Type B pancreatic cell (in vitro differentiated cells): Measurements from ENCODE around the gene RNF222. TPM values are rescaled to one million over a fixed set of nuclear protein-coding genes. Genes with fewer than 3 reads are reported as not detected.

Experiments used
- DNase-seq: peaks from one replicate; pipeline ENCODE4 v3.0.0; 2021; ENCODE audit warnings: mixed read lengths; ENCODE audit not compliant: unreplicated experiment; ENCODE audit errors: extremely low spot score
- H3K27ac Mint-ChIP-seq: 2 replicates; pipeline ENCODE4 v1.8.0; 2021; ENCODE audit warnings: mild to moderate bottlenecking, mixed read lengths
- H3K27me3 Mint-ChIP-seq: 2 replicates; pipeline ENCODE4 v1.8.0; 2021; ENCODE audit warnings: mixed read lengths
- H3K36me3 Mint-ChIP-seq: 2 replicates; pipeline ENCODE4 v1.8.0; 2021; ENCODE audit warnings: mixed read lengths
- H3K4me1 Mint-ChIP-seq: one replicate; pipeline ENCODE4 v1.8.0; 2021; ENCODE audit warnings: mixed read lengths; ENCODE audit not compliant: unreplicated experiment
- H3K4me3 Mint-ChIP-seq: 2 replicates; pipeline ENCODE4 v1.8.0; 2021; ENCODE audit warnings: mild to moderate bottlenecking, mixed read lengths
- H3K9me3 Mint-ChIP-seq: 2 replicates; pipeline ENCODE4 v1.8.0; 2021; ENCODE audit warnings: mixed read lengths
- total RNA-seq: library from RNA; stranded (reverse); gene quantifications from 2 replicates; pipeline ENCODE4 v1.2.1, GENCODE V29; 2021; ENCODE audit warnings: low replicate concordance
- TF ChIP-seq, protein P1 (sequence below): fragments of 200-600 bp; sonication (generic); conservative IDR thresholded peaks from 2 replicates; pipeline ENCODE4 v1.5.0; 2021; ENCODE audit warnings: antibody characterized with exemption, mild to moderate bottlenecking

Gene RNF222
- total RNA-seq, 1 donor from 2014 or later, result 0.24 TPM

GRCh38 chr17:8372422-8372821, 25.2 kb downstream of the RNF222 start:
- H3K27ac Mint-ChIP-seq, result peak overlapping the region; percentile 41
- H3K4me1 Mint-ChIP-seq, result peaks cover 12% of the 10 kb centered on the region
- no peak for DNase-seq
- TF ChIP-seq, protein P1, sequence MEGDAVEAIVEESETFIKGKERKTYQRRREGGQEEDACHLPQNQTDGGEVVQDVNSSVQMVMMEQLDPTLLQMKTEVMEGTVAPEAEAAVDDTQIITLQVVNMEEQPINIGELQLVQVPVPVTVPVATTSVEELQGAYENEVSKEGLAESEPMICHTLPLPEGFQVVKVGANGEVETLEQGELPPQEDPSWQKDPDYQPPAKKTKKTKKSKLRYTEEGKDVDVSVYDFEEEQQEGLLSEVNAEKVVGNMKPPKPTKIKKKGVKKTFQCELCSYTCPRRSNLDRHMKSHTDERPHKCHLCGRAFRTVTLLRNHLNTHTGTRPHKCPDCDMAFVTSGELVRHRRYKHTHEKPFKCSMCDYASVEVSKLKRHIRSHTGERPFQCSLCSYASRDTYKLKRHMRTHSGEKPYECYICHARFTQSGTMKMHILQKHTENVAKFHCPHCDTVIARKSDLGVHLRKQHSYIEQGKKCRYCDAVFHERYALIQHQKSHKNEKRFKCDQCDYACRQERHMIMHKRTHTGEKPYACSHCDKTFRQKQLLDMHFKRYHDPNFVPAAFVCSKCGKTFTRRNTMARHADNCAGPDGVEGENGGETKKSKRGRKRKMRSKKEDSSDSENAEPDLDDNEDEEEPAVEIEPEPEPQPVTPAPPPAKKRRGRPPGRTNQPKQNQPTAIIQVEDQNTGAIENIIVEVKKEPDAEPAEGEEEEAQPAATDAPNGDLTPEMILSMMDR, result no peak
- no peak overlapping the region for H3K4me3 Mint-ChIP-seq
- H3K9me3 Mint-ChIP-seq, result no peaks in the 10 kb centered on the region
- peaks cover 24% of the 10 kb centered on the region for H3K36me3 Mint-ChIP-seq
- H3K27me3 Mint-ChIP-seq, result no peaks in the 10 kb centered on the region

- Mint-ChIP-seq H3K36me3 (peaks cover 21% of the 10 kb centered on the region), H3K27ac (no peak overlapping the region), H3K9me3 (no peaks in the 10 kb centered on the region), H3K4me1 (peaks cover 9% of the 10 kb centered on the region), H3K4me3 (no peak overlapping the region), H3K27me3 (no peaks in the 10 kb centered on the region)
- TF ChIP-seq, protein P1, result no peak
- DNase-seq, result no peak
Observed at GRCh38 chr17:8371786-8372185, 25.8 kb downstream of the RNF222 start.

DNA sequence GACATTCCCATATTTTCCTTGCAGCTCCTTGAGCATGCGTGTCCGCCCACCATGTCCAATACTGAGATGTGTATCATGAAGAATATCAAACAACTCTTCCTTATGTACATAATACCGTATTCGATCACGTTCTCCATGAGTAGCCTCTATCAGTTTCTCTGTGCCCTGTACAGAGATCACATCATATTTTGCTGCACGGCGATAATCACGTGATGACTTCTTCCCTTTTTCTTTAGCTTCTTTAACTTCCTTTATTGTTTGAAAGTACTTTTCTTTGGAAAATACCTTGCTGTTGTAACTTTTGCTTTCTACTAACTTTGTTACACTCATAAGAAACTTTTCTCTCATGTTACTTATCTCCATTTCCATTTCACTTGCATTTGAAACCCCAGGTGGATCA, 27.7 kb downstream of the RNF222 start:
- no peaks in the 10 kb centered on the region for H3K27me3 Mint-ChIP-seq
- H3K9me3 Mint-ChIP-seq, result no peaks in the 10 kb centered on the region
- peaks cover 5% of the 10 kb centered on the region for H3K4me1 Mint-ChIP-seq
- peaks cover 19% of the 10 kb centered on the region for H3K36me3 Mint-ChIP-seq
- no peak for DNase-seq
- TF ChIP-seq, protein P1, result no peak
- H3K4me3 Mint-ChIP-seq, result no peak overlapping the region
- no peak overlapping the region for H3K27ac Mint-ChIP-seq

- H3K36me3 Mint-ChIP-seq, result peaks cover 19% of the 10 kb centered on the region
- peaks cover 5% of the 10 kb centered on the region for H3K4me1 Mint-ChIP-seq
- DNase-seq, result no peak
- H3K27ac Mint-ChIP-seq, result no peak overlapping the region
- H3K4me3 Mint-ChIP-seq, result no peak overlapping the region
- TF ChIP-seq, protein P1, result no peak
- H3K9me3 Mint-ChIP-seq, result no peaks in the 10 kb centered on the region
- no peaks in the 10 kb centered on the region for H3K27me3 Mint-ChIP-seq
Observed at GRCh38 chr17:8368193-8368592, 29.4 kb downstream of the RNF222 start.

- peaks cover 3% of the 10 kb centered on the region for H3K4me1 Mint-ChIP-seq
- DNase-seq, result no peak
- TF ChIP-seq, protein P1, result no peak
- H3K36me3 Mint-ChIP-seq, result peaks cover 23% of the 10 kb centered on the region
- no peaks in the 10 kb centered on the region for H3K27me3 Mint-ChIP-seq
- H3K4me3 Mint-ChIP-seq, result no peak overlapping the region
- H3K27ac Mint-ChIP-seq, result no peak overlapping the region
- H3K9me3 Mint-ChIP-seq, result no peaks in the 10 kb centered on the region
Observed at GRCh38 chr17:8366231-8366630, 31.4 kb downstream of the RNF222 start.

GRCh38 chr17:8365143-8365542, 32.5 kb downstream of the RNF222 start:
- Mint-ChIP-seq H3K4me3 (no peak overlapping the region), H3K9me3 (no peaks in the 10 kb centered on the region), H3K27ac (no peak overlapping the region), H3K27me3 (no peaks in the 10 kb centered on the region), H3K4me1 (peaks cover 10% of the 10 kb centered on the region), H3K36me3 (peaks cover 20% of the 10 kb centered on the region)
- TF ChIP-seq, protein P1, result no peak
- no peak for DNase-seq
